GM10847 (cell line): ENCODE results near the gene CDH13.

Experiments used
- POLR2A ChIP-seq: IDR thresholded peaks from 2 replicates; pipeline ENCODE4 v1.6.1; 2011; ENCODE audit not compliant: insufficient read length; ENCODE audit errors: extremely low read depth

CDH13 gene

DNA sequence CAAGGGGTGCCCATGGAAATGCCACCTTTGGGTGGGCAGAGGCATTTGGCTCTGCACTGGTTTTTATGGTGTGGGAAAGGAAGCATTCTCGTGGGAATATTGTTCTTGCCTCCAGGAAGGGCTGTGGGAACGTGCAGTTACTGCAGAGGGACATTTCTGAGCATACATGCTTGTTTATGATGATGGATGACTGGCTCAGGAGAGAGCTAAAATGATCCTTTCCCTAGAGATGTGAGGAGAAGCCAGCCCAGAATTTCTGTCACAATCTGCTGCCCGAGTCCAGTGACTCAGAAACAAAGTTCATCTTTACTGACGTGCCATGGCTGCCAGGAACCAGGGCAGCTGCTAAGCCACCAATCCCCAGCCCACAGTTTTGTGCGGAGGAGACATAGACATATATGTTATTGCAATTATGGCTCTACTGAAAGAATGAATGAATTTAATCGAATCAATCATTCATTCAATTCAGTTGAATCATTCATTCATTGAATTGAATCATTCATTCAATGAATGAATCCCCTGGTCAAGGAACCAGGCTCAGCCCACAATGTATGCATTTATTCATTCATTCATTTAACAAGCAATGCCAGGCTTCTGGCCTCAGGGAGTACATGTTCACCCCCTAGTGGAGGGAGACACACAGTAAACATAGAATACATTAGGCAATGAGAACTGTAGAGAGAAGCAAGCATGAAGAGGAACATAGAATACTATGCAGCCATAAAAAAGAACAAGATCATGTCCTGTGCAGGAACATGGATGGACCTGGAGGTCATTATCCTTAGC, 766.6 kb downstream of the CDH13 start:
- TF ChIP-seq POLR2A, result no peak

GRCh38 chr16:83397601-83398291, 771.0 kb downstream of the CDH13 start:
- TF ChIP-seq POLR2A, result no peak

- no peak for TF ChIP-seq POLR2A
Observed at GRCh38 chr16:83400234-83400633, 773.5 kb downstream of the CDH13 start.

- no peak for TF ChIP-seq POLR2A
Observed at GRCh38 chr16:83402160-83402814, 775.5 kb downstream of the CDH13 start.

DNA sequence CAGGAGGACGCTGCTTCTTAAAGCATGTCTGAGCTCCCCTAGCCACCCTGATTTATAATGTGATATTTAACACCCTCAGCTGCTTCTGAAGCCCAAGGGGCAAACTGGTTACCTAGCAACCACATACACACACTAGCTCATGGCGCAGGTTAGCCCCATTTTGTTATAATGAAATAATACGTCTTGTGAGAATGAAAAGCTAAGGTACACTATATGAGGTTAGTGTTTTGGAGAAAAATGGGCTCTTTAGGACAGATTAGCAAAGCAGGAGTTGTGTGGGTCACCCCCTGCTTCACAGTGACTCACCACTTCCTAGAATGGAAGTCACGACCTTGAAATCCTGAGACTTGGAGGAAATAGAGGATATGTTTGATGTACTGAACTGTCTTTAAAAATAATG, 776.2 kb downstream of the CDH13 start:
- TF ChIP-seq POLR2A, result no peak

GRCh38 chr16:83403761-83404160, 777.0 kb downstream of the CDH13 start:
- no peak for TF ChIP-seq POLR2A

DNA sequence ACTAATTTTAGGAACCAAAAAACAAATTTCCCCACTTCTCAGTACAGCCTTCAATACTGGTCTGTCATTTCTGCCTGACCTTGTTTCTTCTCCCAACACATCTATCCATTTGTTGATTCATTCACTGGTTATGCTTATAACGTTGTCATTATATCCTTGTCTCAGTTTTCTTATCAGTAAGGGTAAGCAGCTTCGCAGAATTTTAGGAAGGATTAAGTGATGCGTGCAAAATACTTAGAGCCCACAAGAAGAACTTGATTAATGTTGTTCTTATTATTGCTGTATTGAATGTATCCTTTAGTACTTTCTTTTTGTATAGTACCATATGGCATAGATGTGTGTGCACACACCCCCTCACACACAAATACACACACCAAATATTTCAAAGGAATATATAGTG, 777.5 kb downstream of the CDH13 start:
- TF ChIP-seq POLR2A, result no peak

GRCh38 chr16:83407928-83408327, 781.2 kb downstream of the CDH13 start:
- TF ChIP-seq POLR2A, result no peak

- TF ChIP-seq POLR2A, result no peak
Observed at GRCh38 chr16:83409347-83409746, 782.6 kb downstream of the CDH13 start.

GRCh38 chr16:83418565-83418964, 791.8 kb downstream of the CDH13 start:
- no peak for TF ChIP-seq POLR2A

DNA sequence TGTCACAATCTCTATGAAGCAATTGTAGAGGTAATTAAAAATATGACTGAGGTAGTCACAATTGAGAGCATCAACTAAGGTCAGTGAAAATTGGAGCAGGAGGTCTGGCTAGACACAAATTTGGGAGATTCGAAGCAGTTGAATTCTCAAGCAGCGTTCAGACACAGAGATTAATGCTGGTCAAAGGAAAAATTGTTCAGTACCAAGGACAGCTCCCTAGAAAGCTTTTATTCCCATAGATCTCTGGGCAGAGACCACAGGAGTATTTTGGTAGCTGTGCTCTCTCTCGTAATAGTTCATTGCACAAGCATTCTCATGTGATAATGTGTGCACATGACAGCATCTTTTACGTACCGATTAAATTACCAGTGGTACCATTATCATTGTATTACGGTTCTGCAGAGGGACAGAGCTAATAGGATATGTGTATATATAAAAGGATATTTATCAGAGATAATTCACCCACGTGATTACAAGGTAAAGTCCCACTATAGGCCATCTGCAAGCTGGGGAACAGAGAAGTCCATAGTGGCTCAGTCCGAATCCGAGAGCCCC, 793.5 kb downstream of the CDH13 start:
- TF ChIP-seq POLR2A, result no peak

DNA sequence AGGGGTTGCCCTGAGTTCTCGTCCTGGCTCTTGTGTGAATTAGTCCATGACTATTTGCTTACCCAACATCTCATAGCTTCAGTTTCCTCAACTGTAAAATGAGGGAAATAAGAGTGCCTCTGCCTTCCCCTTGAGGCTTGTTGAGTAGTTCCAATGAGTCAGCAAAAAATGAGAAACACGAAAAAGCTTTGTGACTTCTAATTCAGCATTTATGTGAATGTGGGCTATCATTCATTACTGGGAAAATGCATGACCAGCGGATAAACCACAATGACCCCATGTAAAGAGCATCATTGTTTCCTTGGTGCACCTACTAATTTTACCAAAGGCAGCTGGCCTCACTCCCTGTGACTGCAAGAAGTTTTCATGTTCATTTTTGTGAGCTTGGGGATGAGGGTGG, 806.4 kb downstream of the CDH13 start:
- no peak for TF ChIP-seq POLR2A

GRCh38 chr16:83437036-83437435, 810.3 kb downstream of the CDH13 start:
- TF ChIP-seq POLR2A, result no peak

- no peak for TF ChIP-seq POLR2A
Observed at GRCh38 chr16:83438326-83438725, 811.6 kb downstream of the CDH13 start.

DNA sequence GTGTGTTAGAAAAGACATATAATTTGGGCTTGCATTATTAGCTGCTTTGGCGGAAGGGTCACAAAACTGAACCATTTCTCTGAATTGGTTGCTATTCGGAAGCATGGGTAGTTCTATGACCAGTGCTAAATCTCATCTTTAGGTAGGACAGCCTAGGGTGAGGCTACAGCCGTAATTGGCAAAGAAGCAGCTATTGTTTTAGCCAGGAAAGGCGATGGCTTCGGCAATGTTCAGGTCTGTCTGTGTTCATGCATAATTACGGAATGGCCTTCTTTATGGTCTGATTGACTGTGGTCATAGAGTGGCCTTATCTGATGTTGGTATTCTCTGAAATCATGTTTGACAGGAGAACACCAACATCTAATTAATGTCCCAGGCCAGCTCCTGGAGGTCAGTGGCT, 812.6 kb downstream of the CDH13 start:
- TF ChIP-seq POLR2A, result no peak

- no peak for TF ChIP-seq POLR2A
Observed at GRCh38 chr16:83441517-83441916, 814.7 kb downstream of the CDH13 start.
